Measurements from ENCODE around the gene WDR13. TPM values are rescaled to one million over a fixed set of nuclear protein-coding genes. Genes with fewer than 3 reads are reported as not detected.

WDR13 gene
- total RNA-seq, 4 donors from 2014 or later = 50.5 to 86.6 (median 68.5) TPM

DNA sequence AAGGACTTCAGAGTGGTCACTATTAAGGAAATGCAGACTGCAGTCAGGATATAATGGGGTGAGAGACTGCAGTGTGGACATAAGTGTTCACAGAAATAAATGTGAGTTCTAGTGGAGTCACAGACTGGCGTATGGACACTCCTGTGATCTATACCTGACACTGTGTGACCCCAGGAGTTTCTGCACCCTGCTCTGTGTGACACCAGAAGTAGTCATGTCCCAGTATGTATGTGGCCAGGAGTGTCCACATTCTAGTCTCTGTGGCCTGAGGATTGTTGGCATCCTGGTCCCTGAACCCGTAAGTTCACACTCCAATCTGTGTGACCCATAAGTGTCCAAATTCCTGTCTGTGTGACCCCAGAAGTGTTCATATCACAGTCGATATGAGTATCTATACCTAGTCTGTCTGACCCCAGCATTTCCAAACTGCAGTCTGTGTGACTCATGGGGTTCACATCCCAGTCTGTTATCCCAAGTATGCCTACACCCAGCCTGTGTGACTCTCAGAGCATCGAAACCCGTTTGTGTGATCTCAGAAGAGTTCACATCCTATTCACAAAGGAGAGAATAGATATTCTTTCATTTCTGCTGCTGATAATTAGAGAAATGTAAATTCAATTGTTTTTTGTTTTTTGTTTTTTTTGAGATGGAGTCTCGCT lies 16.3 kb downstream of the WDR13 start:
- no peak for DNase-seq
- Histone ChIP-seq H3K4me3 (no peak overlapping the region), H3K27ac (no peak overlapping the region), H3K4me1 (no peaks in the 10 kb centered on the region), H3K36me3 (no peaks in the 10 kb centered on the region), H3K9me3 (no peaks in the 10 kb centered on the region), H3K27me3 (no peaks in the 10 kb centered on the region)
- TF ChIP-seq, protein P1, sequence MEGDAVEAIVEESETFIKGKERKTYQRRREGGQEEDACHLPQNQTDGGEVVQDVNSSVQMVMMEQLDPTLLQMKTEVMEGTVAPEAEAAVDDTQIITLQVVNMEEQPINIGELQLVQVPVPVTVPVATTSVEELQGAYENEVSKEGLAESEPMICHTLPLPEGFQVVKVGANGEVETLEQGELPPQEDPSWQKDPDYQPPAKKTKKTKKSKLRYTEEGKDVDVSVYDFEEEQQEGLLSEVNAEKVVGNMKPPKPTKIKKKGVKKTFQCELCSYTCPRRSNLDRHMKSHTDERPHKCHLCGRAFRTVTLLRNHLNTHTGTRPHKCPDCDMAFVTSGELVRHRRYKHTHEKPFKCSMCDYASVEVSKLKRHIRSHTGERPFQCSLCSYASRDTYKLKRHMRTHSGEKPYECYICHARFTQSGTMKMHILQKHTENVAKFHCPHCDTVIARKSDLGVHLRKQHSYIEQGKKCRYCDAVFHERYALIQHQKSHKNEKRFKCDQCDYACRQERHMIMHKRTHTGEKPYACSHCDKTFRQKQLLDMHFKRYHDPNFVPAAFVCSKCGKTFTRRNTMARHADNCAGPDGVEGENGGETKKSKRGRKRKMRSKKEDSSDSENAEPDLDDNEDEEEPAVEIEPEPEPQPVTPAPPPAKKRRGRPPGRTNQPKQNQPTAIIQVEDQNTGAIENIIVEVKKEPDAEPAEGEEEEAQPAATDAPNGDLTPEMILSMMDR (IDR thresholded peaks at IDR 0.05) = no peak
- no peak for TF ChIP-seq POLR2A (IDR thresholded peaks at IDR 0.05)
- intact Hi-C loops (cut with DNase I) = no loop called here
- 73 to 83% methylated on average over 5 to 6 of the region's 6 CpGs for WGBS, 2 donors

DNA sequence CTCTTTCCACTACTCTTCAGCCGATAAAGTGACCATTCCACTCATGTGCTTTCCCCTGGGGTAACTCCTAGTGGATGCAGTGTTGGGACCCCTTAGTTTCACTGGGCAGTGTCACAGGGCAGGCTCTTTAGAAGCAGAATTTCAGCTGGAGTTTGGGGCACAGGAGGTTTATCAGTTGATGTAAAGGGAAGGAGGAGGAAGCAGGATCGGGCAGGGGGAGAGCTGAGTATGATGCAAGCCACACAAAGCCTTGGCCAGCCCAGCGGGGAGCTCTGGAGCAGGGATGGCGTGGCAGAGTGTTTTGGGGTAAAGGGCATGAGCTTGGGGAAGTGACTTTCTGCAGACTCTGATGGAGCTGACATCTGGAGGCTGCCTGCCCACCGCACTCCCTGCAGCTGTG lies 19.3 kb downstream of the WDR13 start:
- Histone ChIP-seq H3K27ac (no peak overlapping the region), H3K9me3 (no peaks in the 10 kb centered on the region), H3K4me1 (no peaks in the 10 kb centered on the region), H3K4me3 (no peak overlapping the region), H3K36me3 (no peaks in the 10 kb centered on the region), H3K27me3 (no peaks in the 10 kb centered on the region)
- no peak for TF ChIP-seq POLR2A (IDR thresholded peaks at IDR 0.05)
- TF ChIP-seq, protein P1 (IDR thresholded peaks at IDR 0.05) = no peak
- 49 to 58% methylated on average over 3 to 5 of the region's 5 CpGs for WGBS, 2 donors
- intact Hi-C loops (cut with DNase I) = no loop called here
- DNase-seq = no peak

DNA sequence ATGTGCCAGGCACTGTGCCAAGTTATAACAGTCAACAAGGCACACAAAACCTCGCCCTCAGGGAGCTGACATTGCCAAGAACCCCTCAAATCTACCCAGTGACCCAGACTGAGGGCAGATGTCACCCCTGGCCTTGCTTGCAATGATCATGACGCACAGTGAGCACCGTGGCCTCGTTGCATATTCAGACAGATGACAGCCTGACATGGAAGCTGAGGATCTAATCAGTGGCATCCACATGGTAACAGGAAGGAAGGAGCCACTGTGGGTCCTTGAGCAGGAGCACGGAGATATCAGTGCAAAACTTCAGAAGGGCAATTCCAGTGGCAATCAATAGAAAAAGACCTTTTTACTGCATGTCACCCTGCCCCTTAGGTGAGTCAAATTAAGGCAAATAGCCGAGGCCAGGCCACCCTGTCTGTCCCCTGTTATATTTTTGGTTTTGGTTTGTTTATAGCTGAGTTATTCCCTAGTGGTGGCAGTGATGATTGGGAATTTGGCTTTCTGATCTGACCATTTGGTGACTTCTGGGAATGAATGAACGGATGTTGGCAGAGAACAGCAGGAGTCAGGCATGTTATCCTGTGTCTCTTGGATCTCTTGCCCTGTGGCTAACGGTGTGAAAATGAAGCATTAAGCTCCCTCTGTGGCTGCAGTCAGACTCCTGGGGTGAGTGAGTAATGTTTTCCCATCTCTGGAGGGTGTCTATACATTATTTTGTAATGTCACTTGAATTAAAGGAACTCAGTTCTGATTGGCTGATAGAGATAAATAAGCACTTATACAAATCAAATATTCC lies 20.4 kb downstream of the WDR13 start:
- no peak for TF ChIP-seq POLR2A (IDR thresholded peaks at IDR 0.05)
- TF ChIP-seq, protein P1 (IDR thresholded peaks at IDR 0.05) = no peak
- intact Hi-C loops (cut with DNase I) = no loop called here
- H3K36me3 ChIP-seq = no peaks in the 10 kb centered on the region
- no peak for DNase-seq
- WGBS, 2 donors = 23 to 30% methylated on average over 4 to 5 of the region's 8 CpGs
- H3K4me1 ChIP-seq = no peaks in the 10 kb centered on the region
- H3K4me3 ChIP-seq = no peak overlapping the region
- no peak overlapping the region for H3K27ac ChIP-seq
- no peaks in the 10 kb centered on the region for H3K27me3 ChIP-seq
- no peaks in the 10 kb centered on the region for H3K9me3 ChIP-seq

DNA sequence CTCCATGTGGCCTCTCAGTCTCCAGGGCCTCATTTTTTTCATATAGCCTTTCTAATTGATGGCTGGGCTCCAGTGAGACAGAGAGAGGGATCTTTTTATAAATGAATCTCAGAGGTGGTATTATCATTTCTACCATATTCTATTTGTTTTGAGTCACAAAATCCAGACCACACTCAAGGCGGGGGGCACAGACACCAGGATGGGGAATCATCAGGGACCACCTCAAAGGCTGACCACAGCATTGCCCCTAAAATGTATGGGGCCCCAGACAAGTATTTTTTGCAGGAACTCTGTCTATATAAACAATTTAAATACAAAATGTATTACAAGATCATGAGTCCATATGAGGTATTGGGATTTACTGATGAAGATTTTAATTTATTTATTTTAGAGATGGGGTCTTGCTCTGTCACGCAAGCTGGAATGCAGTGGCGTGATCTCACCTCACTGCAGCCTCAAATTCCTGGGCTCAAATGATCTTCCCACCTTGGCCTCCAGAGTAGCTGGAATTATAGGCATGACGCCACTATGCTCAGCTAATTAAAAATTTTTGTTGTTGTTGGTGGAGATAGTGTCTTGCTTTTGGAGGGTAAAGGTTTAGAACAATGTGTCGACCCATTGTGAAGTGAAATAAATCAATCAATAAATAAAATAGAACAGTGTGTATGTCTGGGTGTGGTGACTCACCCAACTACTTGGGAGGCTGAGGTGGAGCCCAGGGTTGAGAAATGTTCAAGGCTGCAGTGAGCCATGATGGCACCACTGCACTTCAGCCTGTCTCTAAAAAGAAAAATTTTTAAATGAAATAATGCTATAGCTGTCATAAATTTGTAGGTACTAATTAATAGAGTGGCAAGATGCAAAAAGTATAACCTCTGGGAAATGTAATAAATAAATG lies 29.4 kb downstream of the WDR13 start:
- Histone ChIP-seq H3K4me1 (peaks cover 0 to 8% (median 0%) of the 10 kb centered on the region in 3 donors), H3K27me3 (no peaks in the 10 kb centered on the region), H3K36me3 (no peaks in the 10 kb centered on the region), H3K9me3 (no peaks in the 10 kb centered on the region), H3K27ac (no peak overlapping the region), H3K4me3 (no peak overlapping the region)
- DNase-seq = no peak
- 70 to 79% methylated on average over 4 to 5 of the region's 5 CpGs for WGBS, 2 donors
- intact Hi-C loops (cut with DNase I) = no loop called here
- TF ChIP-seq POLR2A (IDR thresholded peaks at IDR 0.05) = no peak
- TF ChIP-seq, protein P1 (IDR thresholded peaks at IDR 0.05) = no peak
